GM18498 (cell line): ENCODE results near the gene JARID2.
A peak's percentile ranks its signal among the peaks of the same experiment; 100 is the strongest.
"Not testable (repeated sequence)": the region's sequence is repeated elsewhere in the genome, so short reads cannot be mapped to it uniquely, and the experiment has no call there.

Source experiments
- ATAC-seq: cut with Tn5 transposase; IDR thresholded peaks from one replicate; pipeline ENCODE4 v1.9.1; 2021; ENCODE audit warnings: mild to moderate bottlenecking, moderate library complexity; ENCODE audit not compliant: unreplicated experiment

JARID2 gene

DNA sequence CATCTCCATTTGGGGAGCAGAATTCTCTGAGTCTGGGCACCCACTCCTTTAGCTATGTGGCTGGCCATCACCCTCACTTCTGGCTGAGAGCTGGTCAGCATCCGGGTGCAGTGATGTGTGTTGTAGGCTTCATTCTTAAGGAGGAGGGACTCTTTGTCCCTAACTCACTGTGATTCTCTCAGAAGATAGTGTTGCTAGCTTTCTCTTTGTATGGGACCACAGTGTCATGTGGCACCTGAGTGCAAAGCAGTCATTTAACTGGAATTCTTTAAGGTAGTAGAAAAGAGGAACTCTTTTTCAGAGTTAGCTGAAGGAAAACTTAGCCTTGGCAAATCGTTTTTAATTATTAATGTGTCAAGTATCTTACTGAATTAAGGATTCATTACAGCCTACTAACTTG is 165.9 kb downstream of the JARID2 start:
- no peak for ATAC-seq

DNA sequence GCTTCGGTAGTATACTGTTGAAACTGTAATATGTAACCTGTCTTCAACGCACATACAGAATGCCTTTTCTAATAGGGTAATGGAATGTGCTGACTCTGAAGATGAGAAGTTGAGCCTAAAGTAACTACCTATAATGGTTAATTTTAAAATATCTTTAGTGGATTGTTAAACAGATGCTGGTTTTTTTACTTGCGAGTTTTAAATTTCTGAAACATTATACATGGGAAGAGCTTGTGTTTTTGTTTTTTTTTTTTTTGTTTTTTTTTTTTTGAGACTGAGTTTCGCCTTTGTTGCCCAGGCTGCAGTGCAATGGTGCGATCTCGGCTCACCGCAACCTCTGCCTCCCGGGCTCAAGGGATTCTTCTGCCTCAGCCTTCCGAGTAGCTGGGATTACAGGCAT is 166.9 kb downstream of the JARID2 start:
- no peak for ATAC-seq

DNA sequence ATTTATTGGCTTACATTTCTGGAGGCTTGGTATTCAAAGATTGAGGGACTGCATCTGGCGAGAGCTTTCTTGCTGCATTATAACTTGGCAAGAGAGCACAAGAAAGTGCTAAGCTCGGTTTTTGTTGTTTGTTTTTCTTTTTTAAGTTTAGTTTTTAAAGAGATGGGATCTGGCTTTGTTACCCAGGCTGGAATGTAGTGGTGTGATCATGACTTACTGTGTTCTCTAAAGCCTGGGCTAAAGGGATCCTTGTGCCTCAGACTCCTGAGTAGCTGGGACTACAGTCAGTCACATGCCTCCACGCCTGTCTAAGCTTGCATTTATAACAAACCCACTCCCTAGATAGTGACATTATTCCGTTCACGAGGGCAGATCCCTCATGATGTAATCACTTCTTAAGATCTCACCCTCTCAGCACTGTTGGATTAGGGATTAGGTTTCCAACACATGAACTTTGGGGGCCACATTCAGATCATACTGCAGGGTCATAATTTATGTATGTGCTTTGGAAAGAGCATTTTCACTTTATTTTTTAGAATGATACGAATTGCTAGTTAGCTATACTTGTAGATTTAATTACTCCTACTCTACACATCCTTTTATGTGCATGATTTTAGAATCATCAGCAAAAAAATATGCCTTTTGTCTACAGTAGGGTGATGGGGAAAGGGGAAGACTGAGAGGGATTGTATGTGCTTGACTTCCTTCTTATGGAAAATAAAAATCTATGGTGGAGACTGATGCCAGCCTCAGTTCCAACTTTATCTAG is 167.8 kb downstream of the JARID2 start:
- ATAC-seq, result no peak

DNA sequence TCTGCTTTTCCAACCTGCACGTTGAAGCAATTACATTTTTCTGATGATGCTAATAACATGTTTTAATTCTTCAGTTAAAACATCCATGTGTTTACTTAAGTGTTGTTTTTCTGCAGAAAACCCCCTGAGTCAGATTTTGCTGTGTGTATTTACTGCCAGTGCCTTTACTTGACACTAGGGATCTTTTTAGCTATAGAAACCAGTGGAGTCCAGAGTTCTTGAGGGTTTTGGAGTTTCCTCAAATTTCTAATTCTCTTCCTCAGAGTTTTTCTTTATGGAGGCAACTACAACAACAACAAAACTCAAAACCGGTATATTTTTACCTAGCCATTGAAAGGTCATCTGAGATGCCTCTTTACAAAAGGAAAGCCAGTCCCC is 168.4 kb downstream of the JARID2 start:
- no peak for ATAC-seq

DNA sequence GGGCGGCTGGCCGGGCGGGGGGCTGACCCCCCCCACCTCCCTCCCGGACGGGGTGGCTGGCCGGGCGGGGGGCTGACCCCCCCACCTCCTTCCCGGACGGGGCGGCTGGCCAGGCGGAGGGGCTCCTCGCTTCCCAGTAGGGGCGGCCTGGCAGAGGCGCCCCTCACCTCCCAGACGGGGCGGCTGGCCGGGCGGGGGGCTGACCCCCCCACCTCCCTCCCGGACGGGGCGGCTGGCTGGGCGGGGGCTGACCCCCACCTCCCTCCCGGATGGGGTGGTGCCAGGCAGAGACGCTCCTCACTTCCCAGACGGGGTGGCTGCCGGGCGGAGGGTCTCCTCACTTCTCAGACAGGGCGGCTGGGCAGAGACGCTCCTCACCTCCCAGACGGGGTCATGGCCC is 169.8 kb downstream of the JARID2 start:
- ATAC-seq, result not testable (repeated sequence)

DNA sequence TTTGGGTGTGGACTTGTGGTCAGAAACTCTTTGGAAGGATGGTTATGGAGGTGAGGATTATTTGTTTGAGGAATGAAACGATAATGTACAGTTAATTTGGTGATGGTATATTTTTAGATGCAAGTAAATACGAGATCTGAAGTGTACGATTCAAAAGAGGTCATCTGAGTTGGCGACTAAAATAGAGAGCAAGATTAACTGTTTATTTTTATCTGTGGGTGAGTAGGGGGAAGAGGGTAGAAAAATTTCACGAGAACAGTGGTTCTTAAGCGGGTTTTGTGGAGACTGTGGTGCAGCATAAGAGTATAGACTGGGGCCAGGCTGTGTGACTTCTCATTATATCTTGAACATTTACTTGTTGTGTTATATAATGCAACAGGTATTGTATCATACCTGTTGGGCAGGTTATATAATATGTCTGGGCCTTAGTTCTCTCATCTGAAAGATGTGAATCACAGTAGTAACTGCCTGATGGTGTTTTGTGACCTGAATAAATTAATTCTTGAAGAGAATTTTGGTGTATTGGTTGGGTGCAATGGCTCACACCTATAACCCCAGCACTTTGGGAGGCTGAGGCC is 171.2 kb downstream of the JARID2 start:
- no peak for ATAC-seq

DNA sequence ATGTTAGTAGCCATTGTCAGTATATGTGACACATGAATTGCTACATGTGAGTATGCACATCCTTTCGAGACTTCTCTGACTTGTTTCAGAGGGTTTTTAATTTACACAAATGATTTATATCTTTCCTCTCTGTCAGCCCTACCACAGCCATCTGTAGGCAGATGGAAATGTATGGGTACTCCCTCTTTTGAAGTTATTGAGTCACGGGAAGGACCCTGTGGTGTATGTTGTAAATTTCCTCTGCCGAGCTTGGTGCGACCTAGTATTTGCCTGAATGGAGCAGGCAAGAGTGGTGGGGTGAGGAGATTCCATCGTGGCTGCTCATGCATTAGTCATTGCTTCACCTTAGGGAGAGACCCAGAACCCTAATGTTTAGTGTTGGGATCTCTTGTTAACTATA is 171.9 kb downstream of the JARID2 start:
- no peak for ATAC-seq

DNA sequence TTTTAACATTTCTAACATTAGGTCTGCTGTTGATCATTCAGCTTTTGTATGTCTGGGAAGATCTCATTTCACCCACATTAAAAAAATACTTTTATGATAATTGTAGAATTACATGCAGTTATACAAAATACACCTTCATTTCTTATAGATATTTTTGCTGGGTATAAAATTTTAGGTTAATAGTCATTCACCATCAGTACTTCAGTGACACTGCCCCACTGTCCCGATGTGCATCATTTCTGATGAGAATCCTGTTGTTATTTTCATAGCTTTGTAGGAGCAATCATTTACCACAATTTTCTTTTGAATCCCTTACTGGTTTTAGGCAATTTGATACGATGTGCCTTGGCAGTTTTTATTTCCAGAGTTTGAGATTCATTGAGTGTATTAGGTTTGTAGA is 173.6 kb downstream of the JARID2 start:
- no peak for ATAC-seq

DNA sequence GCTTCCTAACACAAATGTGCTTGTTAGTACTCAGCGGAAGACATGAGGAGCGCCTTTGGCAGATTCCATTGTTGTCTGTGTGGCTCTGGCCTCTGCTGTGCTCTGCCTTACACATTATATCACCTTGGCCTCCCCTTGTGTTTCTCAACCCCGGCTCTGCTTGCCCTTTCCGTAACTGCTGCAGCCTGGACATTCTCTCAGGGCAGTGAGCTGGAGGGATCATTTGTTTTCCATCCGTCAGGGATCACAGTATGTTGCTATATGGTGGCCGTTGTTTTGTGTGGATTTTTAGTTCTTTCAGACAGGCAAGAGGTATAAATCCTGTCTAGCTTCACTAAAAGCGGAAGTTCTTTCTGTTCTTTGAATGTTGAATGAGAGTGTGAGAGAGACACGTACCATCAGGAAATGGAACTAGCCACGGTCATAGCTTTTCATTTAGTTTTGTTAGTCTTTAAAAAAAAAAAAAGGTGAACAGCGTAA is 175.1 kb downstream of the JARID2 start:
- ATAC-seq, result peak; percentile 77

DNA sequence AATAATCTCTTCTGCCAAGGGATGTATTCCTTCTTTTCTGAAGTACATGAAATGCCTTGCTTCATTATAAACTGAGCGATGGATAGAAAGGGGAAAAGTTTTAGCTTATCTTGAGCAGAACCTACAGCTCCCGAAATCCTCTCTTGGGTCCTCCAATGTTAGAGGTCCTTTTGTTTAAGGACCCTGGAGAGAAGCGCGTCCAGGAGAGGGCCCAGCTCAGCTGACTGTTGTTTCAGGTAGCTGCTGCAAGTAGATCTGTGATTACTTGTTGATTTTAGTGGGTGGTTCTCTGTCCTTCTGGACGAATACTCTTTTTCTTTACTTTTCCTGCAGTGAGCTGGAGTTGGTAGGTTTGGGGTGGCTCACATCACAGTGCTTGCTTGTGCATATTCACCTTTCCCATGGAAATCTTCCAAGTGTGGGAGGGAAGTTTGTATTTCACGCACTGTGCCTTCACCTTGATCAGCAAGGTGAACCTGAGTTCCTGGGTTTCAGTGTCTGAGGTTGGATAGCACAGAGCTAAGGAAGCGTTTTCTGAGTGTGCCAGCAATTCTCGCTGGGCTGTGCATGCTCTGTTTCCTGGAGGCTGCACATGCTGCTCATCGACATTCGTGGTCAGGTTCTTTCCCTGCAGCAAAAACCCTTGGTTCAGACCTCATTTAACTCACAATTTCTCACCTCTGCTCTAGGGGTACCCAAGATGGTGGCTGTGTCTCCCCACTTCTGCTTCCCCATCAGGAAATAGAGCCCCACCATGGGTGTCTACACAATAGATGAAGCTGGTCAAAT is 176.3 kb downstream of the JARID2 start:
- ATAC-seq, result peak; percentile 50

DNA sequence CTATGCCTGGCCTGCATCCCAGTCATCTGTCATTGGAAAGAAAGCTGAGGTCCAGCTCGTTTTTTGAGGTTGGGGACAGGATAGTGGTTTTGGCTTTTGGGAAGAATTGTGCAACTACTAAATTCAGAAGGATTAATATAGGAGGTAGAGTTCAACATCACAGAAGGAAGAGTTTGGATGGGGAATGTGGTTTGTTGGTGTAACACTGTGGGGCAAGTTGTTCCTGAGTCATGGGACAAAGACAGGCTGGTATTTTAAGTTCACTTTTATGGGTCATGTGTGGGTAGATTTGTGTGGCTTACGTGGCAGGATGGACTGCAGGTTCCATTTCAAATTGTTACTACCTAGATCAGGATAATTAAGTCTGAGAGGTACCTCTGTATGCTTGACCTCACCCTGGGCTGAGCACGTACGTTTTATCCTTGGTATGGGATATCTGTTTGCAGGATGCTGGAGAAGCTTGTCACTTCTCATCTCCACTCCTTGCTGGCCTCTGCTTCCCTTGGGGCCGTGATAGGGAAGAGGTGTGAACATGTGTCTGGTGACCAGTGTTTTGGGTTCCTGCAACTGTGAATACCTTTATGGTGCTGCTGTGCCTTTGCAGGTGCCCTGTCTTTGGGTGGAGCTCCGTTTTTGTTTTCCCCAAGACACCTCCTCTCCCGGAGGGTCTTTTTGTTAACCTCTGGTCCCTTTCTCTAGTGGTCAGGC is 177.6 kb downstream of the JARID2 start:
- no peak for ATAC-seq

DNA sequence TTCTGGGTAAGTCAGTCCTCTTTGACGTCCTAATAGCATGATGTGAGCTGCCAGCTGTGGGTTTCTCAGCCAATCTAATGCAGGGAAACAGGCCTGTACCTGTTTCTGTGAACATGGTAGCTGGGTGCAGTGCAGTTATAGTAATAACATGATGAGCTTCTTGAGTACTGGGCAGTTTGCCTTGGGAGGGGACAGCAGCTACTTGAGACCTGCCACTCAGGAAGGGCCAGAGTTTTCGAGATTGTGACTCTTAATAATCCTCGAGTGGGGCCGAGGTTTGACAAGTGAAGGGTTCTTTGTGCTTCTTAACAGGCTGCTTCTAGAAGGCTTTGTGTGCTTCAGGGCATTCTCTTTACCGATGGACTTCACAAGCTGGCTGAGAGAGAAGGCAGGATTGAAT is 180.1 kb downstream of the JARID2 start:
- ATAC-seq, result no peak

DNA sequence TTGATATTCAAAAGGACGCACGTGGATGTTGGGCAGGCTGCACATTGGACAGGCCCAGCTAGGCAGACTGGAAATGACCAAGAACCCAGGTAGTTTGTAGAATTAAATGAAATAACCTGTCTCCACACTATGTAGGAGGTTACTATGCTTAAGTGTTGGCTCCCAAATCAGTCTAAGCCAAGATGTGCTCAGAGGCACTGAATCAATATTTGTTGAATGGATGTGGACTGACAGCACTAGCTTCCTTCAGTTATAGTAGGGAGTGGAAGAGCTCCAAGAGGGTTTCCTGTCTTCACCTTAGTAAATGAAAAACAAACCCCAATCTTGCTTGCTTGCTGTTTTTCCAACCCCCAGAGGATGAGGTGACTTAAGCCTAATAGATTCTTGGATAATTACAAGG is 180.5 kb downstream of the JARID2 start:
- ATAC-seq, result no peak

DNA sequence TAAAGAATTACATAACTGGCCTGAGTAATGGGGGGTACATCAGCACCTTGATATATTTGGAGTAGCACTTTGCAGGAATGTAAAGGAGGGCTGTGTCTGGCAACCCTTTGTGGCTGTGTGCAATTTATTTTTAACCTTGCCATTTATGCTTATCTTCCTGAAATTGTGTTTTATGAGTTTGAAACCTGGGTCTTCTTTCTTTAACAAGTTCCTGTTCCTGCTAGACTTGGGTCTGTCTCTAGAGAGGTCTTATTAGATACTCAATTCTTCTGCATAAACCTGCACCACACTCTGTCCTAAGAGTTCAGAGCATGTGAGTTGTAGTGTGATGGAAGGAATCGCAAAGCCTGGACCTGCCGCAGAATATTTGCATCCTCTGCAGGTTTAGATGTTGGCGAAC is 181.0 kb downstream of the JARID2 start:
- ATAC-seq, result no peak

DNA sequence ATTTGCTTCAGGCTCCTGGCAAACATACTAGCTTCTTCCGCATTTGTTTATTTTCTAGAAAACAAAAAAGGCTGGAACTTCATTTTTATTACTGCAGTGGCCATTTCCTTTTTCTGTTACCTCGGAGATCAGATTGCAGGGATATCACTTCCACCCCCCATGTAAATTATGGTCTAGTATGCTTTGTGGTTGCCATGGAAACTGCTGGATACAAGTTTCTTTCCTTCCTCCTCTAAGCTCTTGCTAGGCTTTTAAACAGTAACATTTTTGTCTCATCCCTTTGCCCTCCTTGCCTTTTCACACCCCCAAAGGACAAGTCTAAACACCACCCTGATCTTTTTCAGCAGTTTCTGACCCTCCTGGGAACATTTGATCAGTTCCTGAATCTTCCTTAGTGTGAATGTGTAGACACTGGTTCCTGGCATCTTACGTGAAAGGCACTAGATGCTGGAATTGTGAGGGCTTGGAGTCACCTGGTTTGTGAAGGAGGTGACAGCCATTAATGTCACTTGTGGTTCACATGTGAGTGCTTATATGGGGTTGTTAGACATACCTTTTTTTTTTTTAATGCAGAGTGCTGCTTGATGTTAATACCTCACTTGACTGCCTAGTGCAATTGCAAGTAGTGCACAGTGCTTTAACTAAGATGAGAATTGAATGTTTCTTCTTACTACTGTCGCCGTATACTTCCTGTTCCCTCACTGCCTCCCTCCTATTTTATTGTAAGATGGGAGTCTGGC is 181.6 kb downstream of the JARID2 start:
- ATAC-seq, result no peak

DNA sequence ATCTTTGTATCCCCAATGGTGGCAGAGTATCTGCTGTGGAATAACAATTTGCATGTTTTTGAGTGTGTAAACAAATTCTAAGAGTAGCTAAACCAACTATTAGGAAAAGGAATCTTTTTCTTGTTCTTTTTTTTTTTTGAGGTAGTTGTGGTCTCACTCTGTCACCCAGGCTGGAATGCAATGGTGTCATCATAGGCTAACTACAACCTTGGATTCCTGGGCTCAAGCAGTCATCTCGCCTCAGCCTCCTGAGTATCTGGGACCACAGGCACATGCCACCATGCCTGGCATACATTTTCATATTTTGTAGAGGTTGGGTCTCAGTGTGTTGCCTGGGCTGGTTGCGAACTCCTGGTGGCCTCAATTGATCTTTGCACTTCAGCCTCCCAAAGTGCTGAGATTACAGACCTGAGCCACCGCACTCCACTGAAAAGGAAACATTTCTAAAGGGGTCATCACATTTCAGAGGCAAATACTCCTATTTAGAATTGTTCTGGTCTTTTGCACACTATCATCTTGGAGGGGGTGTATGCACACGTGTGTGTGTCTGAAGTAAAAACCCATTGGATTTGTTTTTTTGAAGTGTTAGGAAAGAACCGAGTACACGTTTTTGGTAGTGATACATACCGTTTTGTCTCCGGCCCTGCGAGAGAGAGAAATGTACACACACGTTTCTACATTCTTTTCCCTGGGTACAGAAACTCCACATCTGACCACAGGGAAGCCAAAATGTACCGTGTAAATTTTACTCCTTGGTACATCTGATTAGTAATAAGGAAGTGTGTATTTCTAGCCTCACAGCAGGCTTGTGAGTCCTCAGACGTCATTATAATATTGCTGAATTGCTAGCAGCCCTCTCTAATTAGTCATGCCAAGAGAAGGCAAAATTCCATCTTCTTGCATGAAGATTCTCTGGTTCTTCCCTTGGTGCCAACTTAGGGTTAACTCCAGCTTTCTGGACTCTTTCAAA is 183.6 kb downstream of the JARID2 start:
- ATAC-seq, result no peak

DNA sequence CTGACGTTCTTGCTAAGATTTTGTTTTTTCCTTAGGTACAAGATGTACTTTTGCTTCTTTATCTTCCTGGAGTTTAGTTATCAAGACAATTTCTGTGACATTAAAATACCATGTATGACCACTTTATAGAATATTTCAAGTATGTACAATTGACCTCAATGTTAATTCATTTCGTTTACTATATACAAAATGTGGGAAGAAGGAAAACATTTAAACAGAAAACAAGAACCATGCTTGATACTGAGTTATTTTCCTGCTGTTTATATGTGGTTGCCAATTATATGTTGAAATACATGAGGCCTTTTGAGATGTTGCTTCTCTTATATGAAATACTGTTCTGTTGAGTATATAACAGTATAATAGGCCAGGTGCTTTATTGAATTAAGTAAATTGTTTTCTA is 184.3 kb downstream of the JARID2 start:
- ATAC-seq, result no peak

DNA sequence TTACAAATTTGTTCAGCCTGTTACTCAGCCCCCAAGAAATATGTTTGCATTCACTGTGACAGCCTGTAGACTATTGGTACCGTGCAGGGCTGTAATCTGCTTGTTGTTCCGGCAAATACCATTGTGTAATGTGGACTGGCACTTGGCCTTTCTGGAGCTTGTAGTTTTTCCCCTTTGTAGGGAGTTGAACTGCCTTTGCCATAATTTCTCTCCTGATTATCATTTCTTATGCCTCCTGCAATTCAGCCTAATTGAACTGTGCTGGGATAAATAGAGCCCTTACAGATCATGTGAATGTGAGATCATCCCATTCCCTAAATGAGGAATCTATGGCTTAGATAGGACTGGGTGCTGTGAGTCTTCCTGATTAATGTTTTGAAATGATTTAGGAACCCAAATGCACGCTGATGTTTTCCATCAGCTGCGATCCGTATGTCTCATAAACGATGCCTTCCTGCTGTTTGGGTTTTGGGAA is 185.1 kb downstream of the JARID2 start:
- no peak for ATAC-seq

DNA sequence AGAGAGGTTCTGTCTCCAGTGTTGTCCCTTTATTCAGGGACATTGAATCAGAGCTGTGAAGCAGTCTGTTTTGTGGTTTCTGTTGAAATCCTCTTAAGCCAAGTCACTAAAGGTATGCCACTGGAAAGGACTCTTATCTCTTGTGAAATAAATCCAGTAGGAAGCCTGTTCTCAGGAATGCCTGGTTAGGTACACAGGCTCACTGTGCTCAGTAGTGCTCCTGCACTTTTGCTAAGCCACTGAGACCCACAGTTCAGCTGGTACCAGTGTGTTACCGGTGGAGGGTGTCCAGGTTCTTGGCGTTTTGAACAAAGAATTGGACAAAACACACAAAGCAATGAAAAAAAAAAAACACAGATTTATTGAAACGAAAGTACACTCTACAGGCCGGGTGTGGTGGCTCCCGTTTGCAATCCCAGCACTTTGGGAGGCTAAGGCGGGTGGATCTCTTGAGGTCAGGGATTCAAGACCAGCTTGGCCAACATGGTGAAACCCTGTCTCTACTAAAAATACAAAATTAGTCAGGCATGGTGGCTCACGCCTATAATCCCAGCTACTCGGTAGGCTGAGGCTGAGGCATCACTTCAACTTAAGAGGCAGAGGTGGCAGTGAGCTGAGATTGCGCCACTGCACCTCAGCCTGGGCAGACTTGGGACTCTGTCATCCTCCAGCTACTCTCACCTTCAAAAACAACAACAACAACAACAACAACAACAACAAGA is 186.1 kb downstream of the JARID2 start:
- ATAC-seq, result no peak
